ENCODE results near the gene OLIG1.

Gene OLIG1

GRCh38 chr21:33033094-33033951 lies 36.6 kb upstream of the OLIG1 start:
- Histone ChIP-seq H3K4me2 (ENCODE audit: low read length) (no peak overlapping the region), H3K27ac (ENCODE audit: low read length) (no peak overlapping the region), H3K27me3 (ENCODE audit: low read depth, low read length) (no peaks in the 10 kb centered on the region), H3K4me1 (ENCODE audit: low read length) (no peaks in the 10 kb centered on the region), H2AFZ (ENCODE audit: low read depth, low read length) (no peak overlapping the region), H4K20me1 (ENCODE audit: insufficient read depth, low read length) (no peaks in the 10 kb centered on the region), H3K9me3 (ENCODE audit: insufficient read depth, low read length) (no peaks in the 10 kb centered on the region), H3K79me2 (ENCODE audit: low read length) (no peaks in the 10 kb centered on the region), H3K4me3 (ENCODE audit: low read length) (no peak overlapping the region), H3K36me3 (replicated peaks; ENCODE audit: low read depth, low read length) (no peaks in the 10 kb centered on the region), H3K9ac (ENCODE audit: low read length) (no peak overlapping the region)
- TF ChIP-seq EZH2phosphoT487 (IDR thresholded peaks at IDR 0.05; ENCODE audit: low read depth) = no peak
- TF ChIP-seq CTCF (IDR thresholded peaks at IDR 0.05; ENCODE audit: low read depth, low read length) = no peak

DNA sequence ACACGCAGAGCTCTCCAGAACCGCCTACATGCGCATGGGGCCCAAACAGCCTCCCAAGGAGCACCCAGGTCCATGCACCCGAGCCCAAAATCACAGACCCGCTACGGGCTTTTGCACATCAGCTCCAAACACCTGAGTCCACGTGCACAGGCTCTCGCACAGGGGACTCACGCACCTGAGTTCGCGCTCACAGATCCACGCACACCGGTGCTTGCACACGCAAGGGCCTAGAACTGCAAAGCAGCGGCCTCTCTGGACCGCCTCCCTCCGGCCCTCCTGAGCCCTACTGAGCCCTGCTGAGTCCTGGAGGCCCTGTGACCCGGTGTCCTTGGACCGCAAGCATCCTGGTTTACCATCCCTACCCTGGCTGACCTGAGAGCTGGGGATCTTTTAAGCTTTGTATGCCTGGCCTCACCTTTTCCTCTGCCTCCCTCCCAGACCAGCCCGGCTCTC lies 36.0 kb upstream of the OLIG1 start:
- no peaks in the 10 kb centered on the region for H3K79me2 ChIP-seq (ENCODE audit: low read length)
- H4K20me1 ChIP-seq (ENCODE audit: insufficient read depth, low read length) = no peaks in the 10 kb centered on the region
- H3K4me3 ChIP-seq (ENCODE audit: low read length) = no peak overlapping the region
- no peak overlapping the region for H3K4me2 ChIP-seq (ENCODE audit: low read length)
- no peaks in the 10 kb centered on the region for H3K27me3 ChIP-seq (ENCODE audit: low read depth, low read length)
- no peaks in the 10 kb centered on the region for H3K9me3 ChIP-seq (ENCODE audit: insufficient read depth, low read length)
- no peak overlapping the region for H3K27ac ChIP-seq (ENCODE audit: low read length)
- H3K4me1 ChIP-seq (ENCODE audit: low read length) = no peaks in the 10 kb centered on the region
- no peak overlapping the region for H2AFZ ChIP-seq (ENCODE audit: low read depth, low read length)
- TF ChIP-seq EZH2phosphoT487 (IDR thresholded peaks at IDR 0.05; ENCODE audit: low read depth) (no peak), CTCF (IDR thresholded peaks at IDR 0.05; ENCODE audit: low read depth, low read length) (no peak)
- H3K36me3 ChIP-seq (replicated peaks; ENCODE audit: low read depth, low read length) = no peaks in the 10 kb centered on the region
- no peak overlapping the region for H3K9ac ChIP-seq (ENCODE audit: low read length)

DNA sequence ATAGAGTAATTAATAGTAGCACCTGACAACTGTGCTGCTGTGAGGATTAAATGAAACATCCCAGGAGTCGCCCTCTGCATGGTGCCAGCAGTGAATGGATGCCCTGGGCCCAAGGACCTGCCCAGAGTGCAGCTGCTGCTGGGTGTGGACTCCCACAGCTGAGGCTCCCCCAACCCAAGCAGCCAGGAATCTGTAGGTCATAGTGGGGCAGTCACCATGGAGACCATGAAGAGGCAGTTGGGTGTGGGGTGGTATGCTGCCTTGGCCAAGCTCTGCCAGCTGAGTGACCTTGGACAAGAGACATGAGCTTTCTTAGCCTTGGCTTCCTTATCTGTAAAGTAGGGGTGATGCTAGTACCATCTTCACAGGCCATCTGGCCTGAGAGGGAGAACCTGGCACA lies 34.8 kb upstream of the OLIG1 start:
- no peaks in the 10 kb centered on the region for H3K4me1 ChIP-seq (ENCODE audit: low read length)
- no peak overlapping the region for H3K4me2 ChIP-seq (ENCODE audit: low read length)
- H3K27ac ChIP-seq (ENCODE audit: low read length) = no peak overlapping the region
- H3K79me2 ChIP-seq (ENCODE audit: low read length) = no peaks in the 10 kb centered on the region
- H3K9me3 ChIP-seq (ENCODE audit: insufficient read depth, low read length) = no peaks in the 10 kb centered on the region
- H3K4me3 ChIP-seq (ENCODE audit: low read length) = no peak overlapping the region
- no peaks in the 10 kb centered on the region for H3K36me3 ChIP-seq (replicated peaks; ENCODE audit: low read depth, low read length)
- TF ChIP-seq EZH2phosphoT487 (IDR thresholded peaks at IDR 0.05; ENCODE audit: low read depth) (no peak), CTCF (IDR thresholded peaks at IDR 0.05; ENCODE audit: low read depth, low read length) (no peak)
- H2AFZ ChIP-seq (ENCODE audit: low read depth, low read length) = no peak overlapping the region
- H3K9ac ChIP-seq (ENCODE audit: low read length) = no peak overlapping the region
- no peaks in the 10 kb centered on the region for H4K20me1 ChIP-seq (ENCODE audit: insufficient read depth, low read length)
- H3K27me3 ChIP-seq (ENCODE audit: low read depth, low read length) = no peaks in the 10 kb centered on the region

GRCh38 chr21:33036430-33037162 lies 33.3 kb upstream of the OLIG1 start:
- no peak overlapping the region for H3K9ac ChIP-seq (ENCODE audit: low read length)
- H3K27me3 ChIP-seq (ENCODE audit: low read depth, low read length) = no peaks in the 10 kb centered on the region
- H3K4me1 ChIP-seq (ENCODE audit: low read length) = no peaks in the 10 kb centered on the region
- H4K20me1 ChIP-seq (ENCODE audit: insufficient read depth, low read length) = no peaks in the 10 kb centered on the region
- no peak overlapping the region for H3K4me2 ChIP-seq (ENCODE audit: low read length)
- no peaks in the 10 kb centered on the region for H3K9me3 ChIP-seq (ENCODE audit: insufficient read depth, low read length)
- H3K79me2 ChIP-seq (ENCODE audit: low read length) = no peaks in the 10 kb centered on the region
- TF ChIP-seq CTCF (IDR thresholded peaks at IDR 0.05; ENCODE audit: low read depth, low read length) (no peak), EZH2phosphoT487 (IDR thresholded peaks at IDR 0.05; ENCODE audit: low read depth) (no peak)
- no peak overlapping the region for H3K27ac ChIP-seq (ENCODE audit: low read length)
- H3K4me3 ChIP-seq (ENCODE audit: low read length) = no peak overlapping the region
- H3K36me3 ChIP-seq (replicated peaks; ENCODE audit: low read depth, low read length) = no peaks in the 10 kb centered on the region
- H2AFZ ChIP-seq (ENCODE audit: low read depth, low read length) = no peak overlapping the region
